Cardiac fibroblast (primary cell): ENCODE data around the gene COL8A1.

Experiments used
- DNase-seq, 2 donors: peaks; one replicate each; pipeline versions ENCODE4 v3.0.0 to v3.0.0-alpha.2; 2010; ENCODE audit warnings: low read depth in 2 of 2
- H3K4me3 ChIP-seq, 2 donors: replicated peaks in 1 of 2; 1 replicate in 1 of 2; 2 replicates in 1 of 2; pipeline ENCODE4 v1.5.1; 2011; ENCODE audit warnings: low read depth in 2 of 2, low read length in 2 of 2, mild to moderate bottlenecking in 2 of 2, moderate library complexity in 1 of 2
- CTCF ChIP-seq: IDR thresholded peaks from one replicate; pipeline ENCODE4 v1.5.1; 2011; ENCODE audit warnings: low read depth, mild to moderate bottlenecking, low read length, inconsistent platforms

COL8A1 gene

DNA sequence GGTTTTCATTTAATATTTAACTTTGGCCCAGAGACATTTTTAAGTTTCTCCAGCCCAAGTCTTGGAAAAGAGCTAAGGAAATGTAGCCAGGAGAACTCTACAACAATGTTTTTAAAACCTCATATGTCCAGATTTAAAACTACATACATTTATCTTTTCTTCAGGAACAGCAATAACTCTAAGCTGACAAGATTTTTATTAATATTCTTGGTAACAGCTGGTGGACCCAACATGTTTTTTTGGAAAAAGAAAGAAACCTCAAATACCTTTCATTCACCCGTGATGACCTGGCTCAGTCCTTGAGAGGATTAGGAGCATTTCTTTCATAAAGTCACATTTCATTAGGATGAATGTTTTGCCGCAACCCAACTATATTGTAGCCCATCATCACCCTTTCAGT lies 128.9 kb downstream of the COL8A1 start:
- TF ChIP-seq CTCF = no peak
- no peak for DNase-seq
- H3K4me3 ChIP-seq = no peak overlapping the region

- no peak for TF ChIP-seq CTCF
- DNase-seq = no peak
- no peak overlapping the region for H3K4me3 ChIP-seq
These were observed 129.7 kb downstream of the COL8A1 start for GRCh38 chr3:99768126-99768525.

GRCh38 chr3:99768808-99769501 lies 130.6 kb downstream of the COL8A1 start:
- no peak for DNase-seq
- H3K4me3 ChIP-seq = no peak overlapping the region
- TF ChIP-seq CTCF = no peak

GRCh38 chr3:99772171-99772570 lies 133.8 kb downstream of the COL8A1 start:
- no peak for TF ChIP-seq CTCF
- DNase-seq = no peak
- H3K4me3 ChIP-seq = no peak overlapping the region

DNA sequence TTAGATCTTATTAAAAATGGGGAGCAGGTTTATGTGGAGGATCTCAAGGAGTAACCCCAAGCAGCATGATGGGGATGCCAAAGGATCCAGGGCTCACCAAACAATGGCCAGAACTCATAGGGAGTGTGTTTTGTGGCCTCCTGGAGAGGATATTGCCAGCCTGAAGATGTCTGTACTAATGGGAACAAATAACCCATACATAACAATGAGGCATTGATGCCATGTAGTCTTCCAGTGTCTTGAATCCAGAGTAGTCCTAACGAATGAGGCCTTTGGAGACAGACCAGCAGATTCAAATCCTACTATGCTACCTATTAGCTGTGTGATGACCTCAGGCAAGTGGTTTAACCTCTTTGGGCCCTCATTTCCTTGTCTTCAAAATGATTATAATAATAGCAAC lies 134.3 kb downstream of the COL8A1 start:
- TF ChIP-seq CTCF = no peak
- H3K4me3 ChIP-seq = no peak overlapping the region
- DNase-seq = no peak

- TF ChIP-seq CTCF = no peak
- H3K4me3 ChIP-seq = no peak overlapping the region
- peak; percentile 66 to 81 for DNase-seq
These were observed 136.1 kb downstream of the COL8A1 start for GRCh38 chr3:99774467-99774866.
